Astrocyte of the spinal cord (primary cell): ENCODE measurements around the gene CHRDL2.

ENCODE experiments used
- DNase-seq: peaks from one replicate; pipeline ENCODE4 v3.0.0; 2011; ENCODE audit warnings: low read depth, low spot score
- H3K4me3 ChIP-seq: 2 replicates; pipeline ENCODE4 v1.5.1; 2011; ENCODE audit warnings: low read depth, mild to moderate bottlenecking, low read length, moderate library complexity
- CTCF ChIP-seq: IDR thresholded peaks from 2 replicates; pipeline ENCODE4 v1.5.1; 2012; ENCODE audit warnings: low read depth, mild to moderate bottlenecking, low read length, inconsistent platforms
- in situ Hi-C: cut with HindIII; loops from 2 replicates; pipeline ENCODE4 v1.10.0; 2017; ENCODE audit warnings: low sequenced_read_pairs

The CHRDL2 gene

GRCh38 chr11:74646954-74647353 lies 84.3 kb downstream of the CHRDL2 start:
- TF ChIP-seq CTCF, result no peak
- DNase-seq, result no peak
- in situ Hi-C loops, result no loop called here
- H3K4me3 ChIP-seq, result no peak overlapping the region
